Aorta (tissue), 5 donors: Measurements from ENCODE around the gene MESP2. TPM values are rescaled to one million over a fixed set of nuclear protein-coding genes. Genes with fewer than 3 reads are reported as not detected.
A peak's percentile ranks its signal among the peaks of the same experiment; 100 is the strongest.

ENCODE experiments used
- ATAC-seq: fragments of 200-7000 bp; cut with Tn5 transposase; one replicate; pipeline ENCODE4 v1.9.1; 2022; ENCODE audit warnings: moderate library complexity; ENCODE audit not compliant: low FRiP score
- DNase-seq, 2 donors: peaks; one replicate each; pipeline ENCODE4 v3.0.0-alpha.2; 2020
- H3K27ac ChIP-seq, 2 donors: one replicate each; pipeline ENCODE4 v1.5.1; 2013; ENCODE audit warnings: low read length in 2 of 2, mild to moderate bottlenecking in 2 of 2, moderate library complexity in 2 of 2, control low read depth in 1 of 2, inconsistent platforms in 1 of 2, low read depth in 1 of 2
- H3K27me3 ChIP-seq, 2 donors: one replicate each; pipeline ENCODE4 v1.6.1; 2013; ENCODE audit warnings: control low read depth in 1 of 2, low read length in 1 of 2, mild to moderate bottlenecking in 1 of 2, moderate library complexity in 1 of 2; ENCODE audit not compliant: insufficient read depth in 2 of 2, control insufficient read depth in 1 of 2
- H3K36me3 ChIP-seq, 2 donors: one replicate each; pipeline ENCODE4 v1.6.1; 2013; ENCODE audit warnings: control low read depth in 1 of 2, low read length in 1 of 2, mild to moderate bottlenecking in 1 of 2; ENCODE audit not compliant: insufficient read depth in 2 of 2, control insufficient read depth in 1 of 2
- H3K4me1 ChIP-seq, 2 donors: one replicate each; pipeline ENCODE4 v1.6.1; 2013; ENCODE audit warnings: low read length in 2 of 2, control low read depth in 1 of 2, mild to moderate bottlenecking in 1 of 2, moderate library complexity in 1 of 2; ENCODE audit not compliant: insufficient read depth in 2 of 2, control insufficient read depth in 1 of 2
- H3K4me3 ChIP-seq, 2 donors: one replicate each; pipeline ENCODE4 v1.5.1; 2013; ENCODE audit warnings: low read length in 2 of 2, control low read depth in 1 of 2, mild to moderate bottlenecking in 1 of 2
- H3K9me3 ChIP-seq: one replicate; pipeline ENCODE4 v1.6.1; 2013; ENCODE audit warnings: mild to moderate bottlenecking, low read length; ENCODE audit not compliant: control insufficient read depth
- WGBS, 2 donors: extraction: QIAGEN DNeasy Blood & Tissue Kit; methylation state at CpG; one replicate each; pipeline ENCODE4 v1.1.7; 2013; 5-methylcytosine and 5-hydroxymethylcytosine counted together
- intact Hi-C, 2 donors: fragments of 100-400 bp; cut with DNase I; formaldehyde crosslinking; loops; one replicate each; pipeline versions ENCODE4 v1.14.2 to v1.15.0; 2022
- polyA plus RNA-seq, 2 donors: library from polyadenylated mRNA; stranded (reverse); fragments of 200-250 nt; gene quantifications; one replicate each; pipeline ENCODE4 v1.2.3, GENCODE V29; 2013
- total RNA-seq, 2 donors: library from RNA; stranded (reverse); fragmentation: NEBNext Ultra II Directional; extraction: Animal tissue kit (Norgen Biotek cat#: 25700); gene quantifications; one replicate each; pipeline ENCODE4 v1.2.1, GENCODE V29; 2021
- donor health status: healthy with polysubstance abuse.
- donor health status: Bipolar disorder and iron deficiency.
- donor health status: DM: no; HTN: no; CAD: no.
- donor health status: DM: no; HTN: no; CAD: no.
- donor health status: DM: yes; HTN: yes; CAD: no.

Gene MESP2
- total and polyA plus RNA-seq, 4 donors = 3.0 TPM; not detected in 3

GRCh38 chr15:89806210-89806558 lies 30.1 kb downstream of the MESP2 start:
- intact Hi-C loops = no loop called here
- peak in 1 of 2 donors; percentile 61 for DNase-seq
- H3K4me1 ChIP-seq = no peaks in the 10 kb centered on the region
- H3K36me3 ChIP-seq = no peaks in the 10 kb centered on the region
- no peak overlapping the region for H3K4me3 ChIP-seq
- no peak overlapping the region for H3K27ac ChIP-seq
- ATAC-seq = no peak
- no peaks in the 10 kb centered on the region for H3K9me3 ChIP-seq
- WGBS, 2 donors = 87 to 93% methylated on average over 21 of the region's 21 CpGs
- H3K27me3 ChIP-seq = no peaks in the 10 kb centered on the region

- H3K27me3 ChIP-seq = no peaks in the 10 kb centered on the region
- 92 to 94% methylated on average over 22 of the region's 22 CpGs for WGBS, 2 donors
- no peak overlapping the region for H3K27ac ChIP-seq
- H3K9me3 ChIP-seq = no peaks in the 10 kb centered on the region
- no peaks in the 10 kb centered on the region for H3K36me3 ChIP-seq
- DNase-seq (peak; percentile 43 to 64), ATAC-seq (no peak)
- H3K4me3 ChIP-seq = no peak overlapping the region
- intact Hi-C loops = no loop called here
- H3K4me1 ChIP-seq = no peaks in the 10 kb centered on the region
Measured at GRCh38 chr15:89806559-89807550, 30.7 kb downstream of the MESP2 start.

- peak in 1 of 2 donors; percentile 30 for DNase-seq
- H3K9me3 ChIP-seq = no peaks in the 10 kb centered on the region
- H3K27me3 ChIP-seq = no peaks in the 10 kb centered on the region
- 94 to 97% methylated on average over 6 of the region's 6 CpGs for WGBS, 2 donors
- ATAC-seq = no peak
- no peak overlapping the region for H3K27ac ChIP-seq
- no peaks in the 10 kb centered on the region for H3K4me1 ChIP-seq
- H3K4me3 ChIP-seq = no peak overlapping the region
- intact Hi-C loops = no loop called here
- no peaks in the 10 kb centered on the region for H3K36me3 ChIP-seq
Measured at GRCh38 chr15:89807689-89808088, 31.6 kb downstream of the MESP2 start.

- ATAC-seq (no peak), DNase-seq (no peak)
- Histone ChIP-seq H3K27me3 (no peaks in the 10 kb centered on the region), H3K4me3 (no peak overlapping the region), H3K36me3 (no peaks in the 10 kb centered on the region), H3K9me3 (no peaks in the 10 kb centered on the region), H3K27ac (no peak overlapping the region), H3K4me1 (no peaks in the 10 kb centered on the region)
- intact Hi-C loops = no loop called here
- 89 to 92% methylated on average over 10 of the region's 10 CpGs for whole genome bisulfite sequencing, 2 donors
Measured at GRCh38 chr15:89808160-89808870, 32.2 kb downstream of the MESP2 start.

- no peaks in the 10 kb centered on the region for H3K36me3 ChIP-seq
- WGBS, 2 donors = 43 to 49% methylated on average over 8 of the region's 8 CpGs
- intact Hi-C loops = no loop called here
- no peak overlapping the region for H3K4me3 ChIP-seq
- no peaks in the 10 kb centered on the region for H3K4me1 ChIP-seq
- no peak for ATAC-seq
- no peak overlapping the region for H3K27ac ChIP-seq
- no peaks in the 10 kb centered on the region for H3K9me3 ChIP-seq
- H3K27me3 ChIP-seq = no peaks in the 10 kb centered on the region
- no peak for DNase-seq
Measured at GRCh38 chr15:89809093-89809786, 33.1 kb downstream of the MESP2 start.

- WGBS, 2 donors = 98% methylated on average over 5 of the region's 5 CpGs
- no peak overlapping the region for H3K4me3 ChIP-seq
- no peaks in the 10 kb centered on the region for H3K36me3 ChIP-seq
- ATAC-seq (no peak), DNase-seq (no peak)
- no peak overlapping the region for H3K27ac ChIP-seq
- intact Hi-C loops = no loop called here
- no peaks in the 10 kb centered on the region for H3K27me3 ChIP-seq
- no peaks in the 10 kb centered on the region for H3K9me3 ChIP-seq
- H3K4me1 ChIP-seq = no peaks in the 10 kb centered on the region
Measured at GRCh38 chr15:89809787-89810148, 33.6 kb downstream of the MESP2 start.

- intact Hi-C loops = no loop called here
- H3K4me1 ChIP-seq = no peaks in the 10 kb centered on the region
- no peak for DNase-seq
- H3K4me3 ChIP-seq = no peak overlapping the region
- 97 to 98% methylated on average over 7 of the region's 7 CpGs for WGBS, 2 donors
- no peaks in the 10 kb centered on the region for H3K27me3 ChIP-seq
- ATAC-seq = no peak
- peaks cover 5% of the 10 kb centered on the region for H3K9me3 ChIP-seq
- H3K36me3 ChIP-seq = no peaks in the 10 kb centered on the region
- H3K27ac ChIP-seq = no peak overlapping the region
Measured at GRCh38 chr15:89810837-89811236, 34.7 kb downstream of the MESP2 start.

GRCh38 chr15:89812011-89812846 lies 36.1 kb downstream of the MESP2 start:
- Histone ChIP-seq H3K27ac (no peak overlapping the region), H3K27me3 (no peaks in the 10 kb centered on the region), H3K9me3 (peaks cover 6% of the 10 kb centered on the region), H3K4me3 (no peak overlapping the region), H3K4me1 (no peaks in the 10 kb centered on the region), H3K36me3 (no peaks in the 10 kb centered on the region)
- WGBS, 2 donors = 74 to 79% methylated on average over 8 of the region's 8 CpGs
- intact Hi-C loops = no loop called here
- ATAC-seq (peak; percentile 2), DNase-seq (peak in 1 of 2 donors; percentile 56)
